Keratinocyte (primary cell): ENCODE measurements around the gene HARBI1. TPM values are rescaled to one million over a fixed set of nuclear protein-coding genes. Genes with fewer than 3 reads are reported as not detected.

Experiments used
- DNase-seq: peaks from one replicate; pipeline ENCODE4 v3.0.0-alpha.2; 2011; ENCODE audit warnings: low read depth, missing footprints, low spot score
- FAIRE-seq: peaks from 2 replicates; lab custom pipeline; 2011; peaks lifted over from hg19 to GRCh38; lab: Jason Lieb, UNC
- H2AFZ ChIP-seq: 2 replicates; pipeline ENCODE4 v1.6.0; 2012; ENCODE audit warnings: low read length, control low read depth, inconsistent platforms; ENCODE audit not compliant: control insufficient read depth
- H3K27ac ChIP-seq: 2 replicates; pipeline ENCODE4 v1.5.1; 2011; ENCODE audit warnings: low read length; ENCODE audit not compliant: control insufficient read depth, insufficient read depth
- H3K27me3 ChIP-seq: 3 replicates; pipeline ENCODE4 v1.6.0; 2011; ENCODE audit warnings: low read length; ENCODE audit not compliant: control insufficient read depth, insufficient read depth; ENCODE audit errors: extremely low read depth
- H3K36me3 ChIP-seq, 2 experiments: 2 replicates in 1 of 2; 3 replicates in 1 of 2; pipeline ENCODE4 v1.5.1; 2011; ENCODE audit warnings: low read length in 2 of 2, mild to moderate bottlenecking in 1 of 2; ENCODE audit not compliant: control insufficient read depth in 2 of 2, insufficient read depth in 2 of 2; ENCODE audit errors: extremely low read depth in 1 of 2
- H3K4me1 ChIP-seq: 3 replicates; pipeline ENCODE4 v1.5.1; 2011; ENCODE audit warnings: low read length; ENCODE audit not compliant: control insufficient read depth, insufficient read depth; ENCODE audit errors: extremely low read depth
- H3K4me2 ChIP-seq: 3 replicates; pipeline ENCODE4 v1.6.0; 2011; ENCODE audit warnings: low read depth, low read length; ENCODE audit not compliant: control insufficient read depth, insufficient read depth; ENCODE audit errors: extremely low read depth
- H3K4me3 ChIP-seq, 3 experiments: fragments of 200-600 bp in 1 of 3; sonication (generic) in 1 of 3; 2 replicates in 2 of 3; 3 replicates in 1 of 3; pipeline ENCODE4 v1.5.1; 2011 to 2016; ENCODE audit warnings: low read length in 3 of 3, mild to moderate bottlenecking in 3 of 3, control low read depth in 2 of 3, inconsistent platforms in 1 of 3, low read depth in 1 of 3, mixed read lengths in 1 of 3, mixed run types in 1 of 3, moderate library complexity in 1 of 3; ENCODE audit not compliant: control insufficient read depth in 2 of 3, insufficient read depth in 2 of 3; ENCODE audit errors: extremely low read depth in 1 of 3
- H3K79me2 ChIP-seq: 2 replicates; pipeline ENCODE4 v1.6.0; 2012; ENCODE audit warnings: low read length; ENCODE audit not compliant: control insufficient read depth, insufficient read depth
- H3K9ac ChIP-seq: 3 replicates; pipeline ENCODE4 v1.6.0; 2011; ENCODE audit warnings: low read length; ENCODE audit not compliant: control insufficient read depth, insufficient read depth; ENCODE audit errors: extremely low read depth
- H3K9me1 ChIP-seq: 3 replicates; pipeline ENCODE4 v1.6.0; 2011; ENCODE audit warnings: low read length; ENCODE audit not compliant: control insufficient read depth, insufficient read depth; ENCODE audit errors: extremely low read depth
- H3K9me3 ChIP-seq: 2 replicates; pipeline ENCODE4 v1.5.1; 2012; ENCODE audit warnings: low read depth, low read length; ENCODE audit not compliant: control insufficient read depth
- H4K20me1 ChIP-seq: 3 replicates; pipeline ENCODE4 v1.6.0; 2011; ENCODE audit warnings: low read length; ENCODE audit not compliant: control insufficient read depth, insufficient read depth; ENCODE audit errors: extremely low read depth
- CTCF ChIP-seq, 3 experiments: IDR thresholded peaks in 1 of 3; conservative IDR thresholded peaks in 1 of 3; optimal IDR thresholded peaks in 1 of 3; 2 replicates in 2 of 3; 3 replicates in 1 of 3; pipeline versions ENCODE3 to v1.5.1; 2011; ENCODE audit warnings: low read length in 3 of 3, mild to moderate bottlenecking in 3 of 3, moderate library complexity in 2 of 3, control low read depth in 1 of 3, inconsistent platforms in 1 of 3; ENCODE audit not compliant: insufficient read depth in 2 of 3; ENCODE audit errors: extremely low read depth in 1 of 3
- EZH2 ChIP-seq: IDR thresholded peaks from one replicate; pipeline ENCODE4 v1.6.1; 2012; ENCODE audit warnings: inconsistent platforms, mild to moderate bottlenecking, low read length, moderate library complexity
- dilution Hi-C: fragments of 300-500 bp; cut with MboI; formaldehyde crosslinking; loops from one replicate; pipeline ENCODE4 v1.7.0; 2020; ENCODE audit warnings: low sequenced_read_pairs; ENCODE audit not compliant: extremely low pct_ligation_motif_present
- polyA plus RNA-seq, 5 experiments: library from polyadenylated mRNA; depleted of rRNA in 3 of 5; stranded (reverse) in 3 of 5; stranded (forward) in 1 of 5; unstranded in 1 of 5; fragments of >200 nt; gene quantifications; 1 replicate in 1 of 5; 2 replicates in 3 of 5; 3 replicates in 1 of 5; pipeline versions ENCODE4 v1.2.1 to v1.2.3, GENCODE V29; 2011 to 2012; ENCODE audit warnings: missing spikeins in 2 of 5, low read depth in 1 of 5, low replicate concordance in 1 of 5

HARBI1 gene
- polyA plus RNA-seq, 1 donor (not counting 4 experiments of a cell fraction or from before 2014, with no cell fraction given): 5.5 TPM

DNA sequence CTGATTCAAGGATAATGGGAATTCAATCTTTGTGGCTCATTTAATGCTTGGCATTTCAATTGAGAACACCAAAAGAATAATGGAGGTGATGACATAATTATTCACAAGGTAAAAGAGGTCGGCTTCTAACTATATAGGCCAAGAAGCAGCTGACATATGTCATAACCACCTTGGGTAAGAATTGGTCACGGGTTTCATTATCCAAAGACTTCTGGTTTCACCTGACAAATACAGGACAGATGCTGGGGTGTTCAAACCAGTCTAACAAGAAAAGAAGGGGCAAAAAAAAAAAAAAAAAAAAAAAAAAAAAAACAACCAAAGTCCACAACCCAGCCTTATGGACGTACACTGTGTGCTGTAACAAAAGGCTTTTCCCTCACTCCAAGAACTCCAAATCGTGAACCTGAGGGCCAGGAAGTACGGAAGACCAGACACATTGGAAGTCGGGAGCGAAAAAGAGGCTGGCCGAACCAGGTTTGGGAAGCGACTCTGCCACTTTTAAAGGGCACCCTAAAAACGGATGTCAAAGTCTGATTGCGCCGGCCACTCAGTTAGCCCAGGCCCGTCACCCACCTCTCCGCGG lies 385 bp downstream of the HARBI1 start:
- Histone ChIP-seq H4K20me1 (no peaks in the 10 kb centered on the region), H3K4me3 (peak overlapping the region; percentile 86 to 99 (median 98)), H2AFZ (peak overlapping the region; percentile 75), H3K4me1 (peaks cover 20% of the 10 kb centered on the region), H3K27ac (peak overlapping the region; percentile 99), H3K9me3 (no peaks in the 10 kb centered on the region), H3K79me2 (peaks cover 43% of the 10 kb centered on the region), H3K9ac (peak overlapping the region; percentile 100), H3K9me1 (no peaks in the 10 kb centered on the region), H3K36me3 (peaks cover 2 to 6% of the 10 kb centered on the region in 2 experiments), H3K4me2 (peak overlapping the region; percentile 95), H3K27me3 (no peaks in the 10 kb centered on the region)
- dilution Hi-C loops: no loop called here
- no peak for DNase-seq
- TF ChIP-seq EZH2 (no peak), CTCF (optimal IDR thresholded peaks at IDR 0.05 in 1 of 3, IDR thresholded peaks at IDR 0.05 in 1 of 3, conservative IDR thresholded peaks at IDR 0.05 in 1 of 3; ENCODE audit: extremely low read depth in 1 of 3, insufficient read depth in 2 of 3, low read length in 3 of 3) (no peak)
- FAIRE-seq: no peak

DNA sequence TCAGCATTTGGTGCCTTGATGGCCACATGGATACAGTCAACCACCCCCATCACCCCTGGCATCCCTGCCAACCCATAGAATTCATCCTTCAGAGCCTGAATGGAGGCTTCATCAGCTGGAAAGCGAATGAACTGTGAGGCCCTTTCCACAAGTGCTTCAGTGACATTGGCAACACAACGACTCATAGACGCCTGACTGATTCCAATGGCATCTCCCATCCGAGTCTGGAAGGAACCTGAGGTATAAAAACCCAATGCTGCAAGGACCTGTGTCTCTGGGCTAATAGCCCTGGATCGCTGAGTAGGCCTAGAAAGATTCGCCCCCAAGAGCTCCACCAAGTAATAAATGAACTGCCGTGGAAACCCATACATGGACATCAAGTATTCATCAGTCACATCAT lies 1.3 kb downstream of the HARBI1 start:
- Histone ChIP-seq H3K9me1 (no peaks in the 10 kb centered on the region), H3K4me1 (peaks cover 20% of the 10 kb centered on the region), H4K20me1 (no peaks in the 10 kb centered on the region), H3K36me3 (peaks cover 0 to 3% of the 10 kb centered on the region in 2 experiments), H3K27ac (peak overlapping the region; percentile 99), H3K9me3 (no peaks in the 10 kb centered on the region), H3K9ac (peak overlapping the region; percentile 100), H3K4me2 (peak overlapping the region; percentile 95), H3K79me2 (peaks cover 38% of the 10 kb centered on the region), H2AFZ (no peak overlapping the region), H3K27me3 (no peaks in the 10 kb centered on the region), H3K4me3 (peak overlapping the region in 1 of 3 experiments; percentile 98)
- no peak for FAIRE-seq
- TF ChIP-seq EZH2 (no peak), CTCF (optimal IDR thresholded peaks at IDR 0.05 in 1 of 3, IDR thresholded peaks at IDR 0.05 in 1 of 3, conservative IDR thresholded peaks at IDR 0.05 in 1 of 3; ENCODE audit: extremely low read depth in 1 of 3, insufficient read depth in 2 of 3, low read length in 3 of 3) (no peak)
- dilution Hi-C loops: no loop called here
- no peak for DNase-seq
